GM18508 (cell line): ENCODE measurements around the gene PHKB.
"Not testable (repeated sequence)": the region's sequence is repeated elsewhere in the genome, so short reads cannot be mapped to it uniquely, and the experiment has no call there.

Experiments
- ATAC-seq: cut with Tn5 transposase; IDR thresholded peaks from one replicate; pipeline ENCODE4 v1.9.1; 2021; ENCODE audit warnings: moderate number of reproducible peaks; ENCODE audit not compliant: insufficient read depth, unreplicated experiment

The PHKB gene

GRCh38 chr16:47499700-47500264, 38.7 kb downstream of the PHKB start:
- no peak for ATAC-seq

DNA sequence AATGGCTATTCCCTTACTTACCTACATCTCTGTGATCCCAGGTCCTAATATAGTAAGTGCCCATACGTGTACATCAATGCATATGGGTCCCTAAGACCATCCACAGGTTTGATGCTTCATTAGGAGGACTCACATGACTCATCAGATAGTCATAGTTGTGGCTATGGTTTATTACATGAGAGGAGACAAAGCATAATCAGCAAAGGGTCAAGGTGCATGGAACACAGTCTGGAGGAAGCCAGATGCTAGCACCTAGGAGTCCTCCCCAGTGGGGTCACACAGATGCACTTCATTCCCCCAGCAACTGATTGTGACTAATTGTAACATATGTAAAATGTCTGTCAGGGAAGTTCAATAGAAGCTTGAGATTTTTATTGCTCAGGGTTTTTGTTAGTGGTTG, 42.8 kb downstream of the PHKB start:
- ATAC-seq: no peak

- no peak for ATAC-seq
Measured at GRCh38 chr16:47504599-47504998, 43.5 kb downstream of the PHKB start.

GRCh38 chr16:47506800-47507199, 45.7 kb downstream of the PHKB start:
- ATAC-seq: no peak

DNA sequence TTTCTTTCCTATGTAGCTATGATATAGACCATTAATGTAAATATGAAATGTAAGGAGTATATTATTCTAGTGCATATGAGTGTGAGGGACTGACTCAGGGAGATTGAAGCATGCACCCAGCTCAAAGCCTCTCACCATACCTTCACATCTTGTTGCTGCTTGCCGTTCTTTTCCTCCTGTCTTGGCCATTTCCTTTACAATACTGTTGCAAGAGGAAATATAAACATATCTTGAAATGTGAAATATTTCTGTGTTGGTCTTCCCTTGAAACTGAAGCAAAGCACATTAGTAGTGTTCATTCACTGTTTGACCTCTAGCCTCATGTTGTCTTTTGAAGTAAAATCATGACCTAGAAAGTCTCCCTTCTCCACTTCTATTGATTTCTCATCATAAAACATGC, 46.6 kb downstream of the PHKB start:
- ATAC-seq: no peak

- ATAC-seq: no peak
Measured at GRCh38 chr16:47511882-47512281, 50.8 kb downstream of the PHKB start.

DNA sequence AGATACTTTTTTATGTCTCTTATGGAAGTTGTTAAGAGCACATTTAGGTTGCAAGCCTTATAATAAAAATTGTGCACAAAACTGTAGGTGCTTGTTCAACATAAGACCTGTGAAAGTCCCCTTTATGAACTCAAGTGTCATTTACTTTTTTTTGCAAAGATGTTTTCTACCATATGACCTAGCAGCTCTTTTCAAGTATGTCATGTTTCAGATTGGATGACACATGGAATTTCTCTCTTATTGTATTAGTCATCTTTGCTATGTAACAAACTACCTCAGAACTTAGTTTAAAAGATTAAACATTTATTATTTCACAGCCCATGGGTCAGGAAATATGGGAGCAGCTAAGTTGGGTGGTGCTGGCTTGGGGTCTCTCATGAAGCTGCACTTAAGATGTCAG, 57.9 kb downstream of the PHKB start:
- ATAC-seq: no peak

- no peak for ATAC-seq
Measured at GRCh38 chr16:47519546-47519945, 58.4 kb downstream of the PHKB start.

GRCh38 chr16:47519996-47520679, 59.0 kb downstream of the PHKB start:
- ATAC-seq: no peak

DNA sequence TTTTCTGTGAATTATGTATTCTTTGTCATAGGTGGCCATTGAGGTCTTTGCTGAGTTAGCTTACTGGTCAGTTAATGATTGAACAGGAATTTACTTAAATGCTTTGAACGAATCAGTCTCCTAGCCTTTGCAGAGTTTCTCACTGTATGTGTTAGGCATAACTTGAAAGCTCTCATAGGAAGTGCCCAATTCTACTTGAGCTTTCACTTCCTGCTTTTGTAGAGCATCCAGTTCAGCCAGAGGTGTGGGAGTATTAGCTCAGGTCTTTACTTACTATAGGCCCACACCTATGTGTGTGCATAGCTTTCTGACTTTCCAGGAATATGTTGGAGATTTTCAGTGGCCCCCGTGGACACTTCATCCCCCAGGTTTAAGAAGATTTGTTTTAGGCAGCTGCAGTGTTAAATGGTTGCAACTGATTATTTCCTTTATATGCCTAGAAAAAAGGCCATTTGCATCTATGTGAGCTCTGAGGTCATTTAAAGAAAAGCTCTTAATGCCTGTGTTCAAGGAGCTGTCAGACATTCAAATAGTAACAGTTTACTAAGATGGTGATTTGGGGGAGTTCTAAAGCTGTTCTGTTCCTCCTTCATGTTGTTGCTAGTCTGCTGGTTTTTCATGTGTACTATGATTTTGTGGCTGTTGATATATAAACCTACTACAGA, 62.3 kb downstream of the PHKB start:
- peak; percentile 99 for ATAC-seq

- ATAC-seq: no peak
Measured at GRCh38 chr16:47524007-47524405, 62.9 kb downstream of the PHKB start.

- ATAC-seq: no peak
Measured at GRCh38 chr16:47528431-47528830, 67.3 kb downstream of the PHKB start.

- no peak for ATAC-seq
Measured at GRCh38 chr16:47533744-47534292, 72.7 kb downstream of the PHKB start.

DNA sequence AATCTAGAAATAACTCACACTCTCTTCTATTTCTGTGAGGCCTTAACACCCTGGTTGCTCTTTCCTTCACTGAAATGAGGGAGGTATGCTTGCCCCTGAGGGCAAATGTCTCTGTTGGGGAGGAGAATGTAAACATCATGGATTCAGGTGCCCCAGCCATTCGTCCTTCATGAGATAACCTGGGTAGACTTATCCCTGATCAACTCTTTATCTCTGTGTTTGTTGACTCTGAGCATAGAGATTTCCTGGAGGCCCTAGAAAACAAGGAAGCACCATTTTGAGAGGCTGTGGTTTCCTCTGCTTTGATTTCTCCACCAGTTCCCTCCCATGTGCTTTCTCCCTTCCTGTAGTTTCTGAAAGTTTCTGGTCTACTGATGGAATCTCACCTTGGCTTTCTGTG, 77.3 kb downstream of the PHKB start:
- no peak for ATAC-seq

DNA sequence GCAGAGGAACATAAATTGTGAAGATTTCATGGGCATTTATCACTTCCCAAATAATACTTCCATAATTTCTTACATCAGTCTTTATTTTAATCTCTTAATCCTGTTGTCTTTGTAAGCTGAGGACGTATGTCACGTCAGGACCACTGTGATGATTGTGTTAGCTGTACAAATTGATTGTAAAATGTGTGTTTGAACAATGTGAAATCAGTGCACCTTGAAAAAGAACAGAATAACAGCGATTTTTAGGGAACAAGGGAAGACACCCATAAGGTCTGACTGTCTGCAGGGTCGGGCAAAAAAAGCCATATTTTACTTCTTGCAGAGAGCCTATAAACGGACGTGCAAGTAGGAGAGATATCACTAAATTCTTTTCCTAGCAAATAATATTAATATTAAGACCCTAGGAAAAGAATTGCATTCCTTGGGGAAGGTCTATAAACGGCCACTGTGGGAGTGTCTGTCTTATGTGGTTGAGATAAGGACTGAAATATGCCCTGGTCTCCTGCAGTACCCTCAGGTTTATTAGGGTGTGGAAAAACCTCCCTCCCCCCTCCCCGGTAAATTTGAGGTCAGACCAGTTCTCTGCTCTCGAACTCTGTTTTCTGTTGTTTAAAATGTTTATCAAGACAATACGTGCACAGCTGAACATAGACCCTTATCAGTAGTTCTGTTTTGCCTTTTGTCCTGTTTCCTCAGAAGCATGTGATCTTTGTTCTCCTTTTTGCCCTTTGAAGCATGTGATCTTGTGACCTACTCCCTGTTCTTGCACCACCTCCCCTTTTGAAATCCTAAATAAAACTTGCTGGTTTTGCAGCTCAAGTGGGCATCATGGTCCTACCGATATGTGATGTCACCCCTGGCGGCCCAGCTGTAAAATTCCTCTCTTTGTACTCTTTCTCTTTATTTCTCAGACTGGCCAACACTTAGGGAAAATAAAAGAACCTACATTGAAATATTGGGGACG, 78.9 kb downstream of the PHKB start:
- not testable (repeated sequence) for ATAC-seq

DNA sequence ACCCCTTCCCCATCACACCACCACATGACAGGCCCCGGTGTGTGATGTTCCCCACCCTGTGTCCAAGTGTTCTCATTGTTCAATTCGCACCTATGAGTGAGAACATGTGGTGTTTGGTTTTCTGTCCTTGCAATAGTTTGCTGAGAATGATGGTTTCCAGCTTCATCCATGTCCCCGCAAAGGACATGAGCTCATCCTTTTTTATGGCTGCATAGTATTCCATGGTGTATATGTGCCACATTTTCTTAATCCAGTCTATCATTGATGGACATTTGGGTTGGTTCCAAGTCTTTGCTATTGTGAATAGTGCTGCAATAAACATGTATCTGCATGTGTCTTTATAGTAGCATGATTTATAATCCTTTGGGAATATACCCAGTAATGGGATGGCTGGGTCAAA, 80.0 kb downstream of the PHKB start:
- not testable (repeated sequence) for ATAC-seq

DNA sequence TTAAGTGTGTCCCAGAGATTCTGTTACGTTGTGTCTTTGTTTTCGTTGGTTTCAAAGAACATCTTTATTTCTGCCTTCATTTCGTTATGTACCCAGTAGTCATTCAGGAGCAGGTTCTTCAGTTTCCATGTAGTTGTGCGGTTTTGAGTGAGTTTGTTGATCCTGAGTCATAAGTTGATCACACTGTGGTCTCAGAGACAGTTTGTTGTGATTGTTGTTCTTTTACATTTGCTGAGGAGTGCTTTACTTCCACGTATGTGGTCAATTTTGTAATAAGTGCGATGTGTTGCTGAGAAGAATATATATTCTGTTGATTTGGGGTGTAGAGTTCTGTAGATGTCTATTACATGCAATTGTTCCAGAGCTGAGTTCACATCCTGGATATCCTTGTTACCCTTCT, 83.1 kb downstream of the PHKB start:
- not testable (repeated sequence) for ATAC-seq

- not testable (repeated sequence) for ATAC-seq
Measured at GRCh38 chr16:47551185-47551584, 90.1 kb downstream of the PHKB start.

GRCh38 chr16:47551767-47552166, 90.6 kb downstream of the PHKB start:
- not testable (repeated sequence) for ATAC-seq

DNA sequence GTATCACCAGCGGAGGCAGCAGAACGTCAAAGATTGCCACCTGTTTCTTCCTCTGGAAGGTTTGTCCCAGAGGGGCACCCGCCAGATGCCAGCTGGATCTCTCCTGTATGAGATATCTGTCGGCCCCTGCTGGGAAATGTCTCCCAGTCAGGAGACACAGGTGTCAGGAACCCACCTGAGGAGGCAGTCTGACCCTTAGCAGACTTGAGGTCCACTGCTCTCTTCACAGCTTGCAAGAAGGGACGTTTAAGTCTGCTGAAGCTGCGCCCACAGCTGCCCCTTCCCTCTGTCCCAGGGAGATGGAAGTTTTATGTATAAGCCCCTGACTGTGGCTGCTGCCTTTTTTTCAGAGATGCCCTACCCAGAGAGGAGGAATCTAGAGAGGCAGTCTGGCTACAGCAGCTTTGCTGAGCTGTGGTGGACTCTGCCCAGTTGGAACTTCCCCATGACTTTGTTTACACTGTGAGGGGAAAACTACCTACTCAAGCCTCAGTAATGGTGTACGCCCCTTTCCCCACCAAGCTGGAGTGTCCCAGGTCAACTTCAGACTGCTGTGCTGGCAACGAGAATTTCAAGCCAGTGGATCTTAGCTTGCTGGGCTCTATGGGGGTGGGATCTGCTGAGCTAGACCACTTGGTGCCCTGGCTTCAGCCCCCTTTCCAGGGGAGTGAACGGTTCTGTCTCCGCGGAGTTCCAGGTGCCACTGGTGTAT, 92.9 kb downstream of the PHKB start:
- ATAC-seq: no peak
